ENCODE measurements around the gene CTXND1. TPM values are rescaled to one million over a fixed set of nuclear protein-coding genes. Genes with fewer than 3 reads are reported as not detected.

Gene CTXND1
- total and polyA plus RNA-seq, 12 donors, result 0.11 to 8.3 (median 1.8) TPM

GRCh38 chr15:80194914-80195313 lies 57.1 kb downstream of the CTXND1 start:
- 70 to 81% methylated on average over 1 of the region's 1 CpG for WGBS, 2 donors
- TF ChIP-seq CTCF (IDR thresholded peaks at IDR 0.05), result no peak
- H3K4me1 ChIP-seq, result no peaks in the 10 kb centered on the region
- intact Hi-C loops (cut with DNase I), result no loop called here
- H3K27me3 ChIP-seq, result peaks cover 0 to 9% (median 0%) of the 10 kb centered on the region in 7 donors
- DNase-seq (no peak), ATAC-seq (no peak)
- no peak overlapping the region for H3K27ac ChIP-seq
- H3K9me3 ChIP-seq, result no peaks in the 10 kb centered on the region
- no peaks in the 10 kb centered on the region for H3K36me3 ChIP-seq
- no peak overlapping the region for H3K4me3 ChIP-seq

DNA sequence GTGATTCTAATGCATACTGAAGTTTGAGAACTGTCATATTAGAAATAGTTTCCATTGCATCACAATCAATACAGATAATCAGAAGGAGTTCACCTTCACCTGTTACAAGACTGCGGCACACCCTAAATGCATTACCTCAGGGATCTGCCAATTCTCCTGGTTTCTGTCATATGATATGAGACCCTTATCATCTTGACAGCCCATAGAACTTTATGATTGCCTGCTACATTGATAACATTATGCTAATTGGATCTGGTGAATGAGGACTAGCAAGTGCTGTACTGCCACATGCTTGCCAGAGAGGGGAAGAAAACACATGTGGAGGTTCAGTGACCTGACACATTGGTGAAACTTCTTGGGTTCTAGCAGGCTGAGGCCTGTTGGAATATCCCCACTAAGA lies 57.8 kb downstream of the CTXND1 start:
- 85 to 98% methylated on average over 1 of the region's 1 CpG for WGBS, 2 donors
- ATAC-seq (no peak), DNase-seq (no peak)
- H3K27ac ChIP-seq, result no peak overlapping the region
- peaks cover 0 to 4% (median 0%) of the 10 kb centered on the region in 7 donors for H3K27me3 ChIP-seq
- no peak overlapping the region for H3K4me3 ChIP-seq
- no peaks in the 10 kb centered on the region for H3K4me1 ChIP-seq
- intact Hi-C loops (cut with DNase I), result no loop called here
- H3K9me3 ChIP-seq, result no peaks in the 10 kb centered on the region
- TF ChIP-seq CTCF (IDR thresholded peaks at IDR 0.05), result no peak
- no peaks in the 10 kb centered on the region for H3K36me3 ChIP-seq

DNA sequence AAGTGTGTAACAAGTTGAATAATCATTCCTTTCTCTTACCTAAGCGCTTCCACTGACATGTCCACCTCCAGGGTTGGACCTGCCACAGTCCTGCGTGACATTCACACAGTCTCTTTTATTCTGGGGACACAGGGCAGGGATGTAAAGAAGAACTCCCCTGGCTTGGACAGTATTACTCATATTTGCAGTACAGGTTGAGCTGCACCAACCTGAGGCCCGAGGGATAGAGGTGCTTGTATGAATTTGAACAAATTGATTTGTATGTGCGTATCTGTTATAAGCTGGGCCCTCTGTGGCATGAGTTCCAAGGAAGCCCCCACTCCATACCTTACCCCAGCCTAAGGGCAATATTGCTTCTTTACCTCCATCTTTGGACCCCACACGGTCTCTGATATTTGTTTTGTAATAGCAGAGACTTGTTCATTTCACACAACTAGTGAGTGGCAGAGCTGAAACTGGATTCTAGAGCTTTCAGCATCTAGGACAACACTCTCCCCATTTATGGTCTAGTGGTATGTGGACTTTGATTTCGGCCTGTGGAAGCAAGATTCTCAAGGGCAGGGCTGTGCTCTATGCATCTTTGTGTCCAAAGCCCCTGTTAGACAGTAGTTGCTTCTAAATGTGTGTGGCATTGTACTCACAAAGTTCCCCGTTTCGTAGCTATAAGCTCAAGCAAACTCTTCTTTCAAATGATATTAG lies 60.0 kb downstream of the CTXND1 start:
- Histone ChIP-seq H3K27me3 (no peaks in the 10 kb centered on the region), H3K36me3 (peaks cover 0 to 10% (median 0%) of the 10 kb centered on the region in 9 donors), H3K27ac (no peak overlapping the region), H3K4me1 (no peaks in the 10 kb centered on the region), H3K4me3 (no peak overlapping the region), H3K9me3 (no peaks in the 10 kb centered on the region)
- DNase-seq, result no peak
- TF ChIP-seq CTCF (IDR thresholded peaks at IDR 0.05), result no peak
- 90 to 93% methylated on average over 8 of the region's 8 CpGs for WGBS, 2 donors
- no peak for ATAC-seq
- intact Hi-C loops (cut with DNase I), result no loop called here

DNA sequence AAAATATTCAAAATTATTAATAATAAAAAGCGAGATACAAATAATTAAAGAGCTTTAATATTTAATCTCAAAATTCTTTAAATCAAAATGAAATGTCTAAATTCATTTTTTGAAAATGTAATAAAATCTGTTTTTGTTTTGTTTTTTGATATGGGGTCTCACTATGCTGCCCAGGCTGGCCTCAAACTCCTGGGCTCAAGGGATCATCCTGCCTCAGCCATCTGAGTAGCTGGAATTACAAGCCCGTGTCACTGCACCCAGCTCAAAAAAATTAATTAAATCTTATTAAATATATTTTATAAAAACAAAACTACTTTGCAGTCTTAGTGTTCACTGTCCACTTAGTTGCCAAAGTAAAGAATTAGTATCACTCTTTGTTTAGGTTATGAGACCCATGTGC lies 60.8 kb downstream of the CTXND1 start:
- no peaks in the 10 kb centered on the region for H3K27me3 ChIP-seq
- DNase-seq, result no peak
- H3K27ac ChIP-seq, result no peak overlapping the region
- H3K4me3 ChIP-seq, result no peak overlapping the region
- peaks cover 0 to 18% (median 0%) of the 10 kb centered on the region in 9 donors for H3K36me3 ChIP-seq
- TF ChIP-seq CTCF (IDR thresholded peaks at IDR 0.05), result no peak
- ATAC-seq, result no peak
- WGBS, 2 donors, result 90 to 96% methylated on average over 2 of the region's 2 CpGs
- no peaks in the 10 kb centered on the region for H3K9me3 ChIP-seq
- H3K4me1 ChIP-seq, result no peaks in the 10 kb centered on the region
- intact Hi-C loops (cut with DNase I), result no loop called here
